GM12878 (cell line): ENCODE data around the gene HAUS7. TPM values are rescaled to one million over a fixed set of nuclear protein-coding genes. Genes with fewer than 3 reads are reported as not detected.
A peak's percentile ranks its signal among the peaks of the same experiment; 100 is the strongest.

ENCODE experiments used
- ATAC-seq: fragments of 200-7000 bp; cut with Tn5 transposase; 3 replicates; pipeline ENCODE4 v1.9.1; 2020; ENCODE audit warnings: mild to moderate bottlenecking, moderate library complexity
- BruUV-seq: library from RNA; stranded (reverse); fragments of 400-500 nt; replicated peaks from 2 replicates; lab custom pipeline; 2021; lab: Mats Ljungman, UMichigan
- CTCF ChIA-PET: fragments of 300-600 bp; sonication (Branson Sonifier 250); formaldehyde crosslinking; extraction: SDS; loops from one replicate; lab custom pipeline; 2021; ENCODE audit warnings: inconsistent platforms; lab: Yijun Ruan, JAX
- POLR2A ChIA-PET: fragments of 350-600 bp; formaldehyde crosslinking; extraction: SDS; loops from one replicate; lab custom pipeline; 2021; ENCODE audit warnings: inconsistent platforms; lab: Charles Lee
- RAD21 ChIA-PET: fragments of 300-600 bp; sonication (Branson Sonifier 250); formaldehyde crosslinking; loops from one replicate; lab custom pipeline; 2023; ENCODE audit warnings: antibody characterized with exemption; ENCODE audit not compliant: unreplicated experiment; lab: Charles Lee
- SMC1A ChIA-PET: fragments of 300-600 bp; sonication (Branson Sonifier 250); formaldehyde crosslinking; loops from one replicate; lab custom pipeline; 2023; ENCODE audit not compliant: unreplicated experiment, uncharacterized antibody; lab: Charles Lee
- DNase-seq: peaks from one replicate; pipeline ENCODE4 v3.0.0-alpha.2; 2011; ENCODE audit warnings: low read depth, low spot score
- FAIRE-seq: peaks from 3 replicates; lab custom pipeline; 2011; peaks lifted over from hg19 to GRCh38; lab: Jason Lieb, UNC
- H2AFZ ChIP-seq: 2 replicates; pipeline ENCODE4 v1.6.0; 2011; ENCODE audit warnings: low read depth, low read length, control low read depth; ENCODE audit not compliant: control insufficient read depth
- H3K27ac ChIP-seq: 2 replicates; pipeline ENCODE4 v1.5.1; 2011; ENCODE audit warnings: control low read depth; ENCODE audit not compliant: control insufficient read depth, insufficient read depth
- H3K27me3 ChIP-seq, 2 experiments: replicated peaks in 1 of 2; 2 replicates each; pipeline versions ENCODE4 v1.6.0 to v1.6.1; 2011; ENCODE audit warnings: low read length in 1 of 2; ENCODE audit not compliant: control insufficient read depth in 2 of 2, insufficient read depth in 2 of 2
- H3K36me3 ChIP-seq, 2 experiments: 2 replicates each; pipeline ENCODE4 v1.5.1; 2011; ENCODE audit warnings: low read length in 1 of 2; ENCODE audit not compliant: control insufficient read depth in 2 of 2, insufficient read depth in 2 of 2
- H3K4me1 ChIP-seq: 2 replicates; pipeline ENCODE4 v1.6.1; 2011; ENCODE audit warnings: mild to moderate bottlenecking, low read length, moderate library complexity, mixed read lengths; ENCODE audit not compliant: control insufficient read depth, insufficient read depth
- H3K4me2 ChIP-seq: 2 replicates; pipeline ENCODE4 v1.6.0; 2011; ENCODE audit warnings: control low read depth; ENCODE audit not compliant: control insufficient read depth, insufficient read depth
- H3K4me3 ChIP-seq: fragments of 200-600 bp; sonication (generic); 2 replicates; pipeline ENCODE4 v1.5.1; 2016
- H3K79me2 ChIP-seq: 2 replicates; pipeline ENCODE4 v1.6.0; 2011; ENCODE audit warnings: low read length; ENCODE audit not compliant: control insufficient read depth, insufficient read depth
- H3K9ac ChIP-seq: 2 replicates; pipeline ENCODE4 v1.8.0; 2011; ENCODE audit warnings: low read length, control low read depth, mixed read lengths; ENCODE audit not compliant: control insufficient read depth, insufficient read depth
- H3K9me3 ChIP-seq: replicated peaks from 3 replicates; pipeline ENCODE4 v1.5.1; 2011; ENCODE audit warnings: mild to moderate bottlenecking, low read length; ENCODE audit not compliant: control insufficient read depth, insufficient read depth
- H4K20me1 ChIP-seq: 2 replicates; pipeline ENCODE4 v1.6.0; 2011; ENCODE audit not compliant: control insufficient read depth, insufficient read depth
- CBX3 ChIP-seq: fragments of 200-600 bp; sonication (generic); IDR thresholded peaks from 2 replicates; pipeline ENCODE4 v1.6.1; 2016; ENCODE audit warnings: low read depth, borderline replicate concordance
- FOXK2 ChIP-seq: fragments of 450-650 bp; IDR thresholded peaks from 2 replicates; pipeline ENCODE4 v1.6.1; 2017; ENCODE audit warnings: mild to moderate bottlenecking, moderate library complexity
- KAT2A ChIP-seq: conservative IDR thresholded peaks from 2 replicates; pipeline ENCODE4 v1.6.1; 2011; ENCODE audit warnings: low read depth, low read length; ENCODE audit not compliant: control insufficient read depth
- MTA2 ChIP-seq: fragments of 450-650 bp; IDR thresholded peaks from 2 replicates; pipeline ENCODE4 v1.6.1; 2016; ENCODE audit warnings: low read depth, mild to moderate bottlenecking, moderate library complexity
- RUNX3 ChIP-seq: IDR thresholded peaks from 2 replicates; pipeline ENCODE4 v1.6.1; 2012; ENCODE audit warnings: low read length, inconsistent platforms
- ZBED1 ChIP-seq: IDR thresholded peaks from 2 replicates; pipeline ENCODE4 v1.6.1; 2016; ENCODE audit warnings: borderline replicate concordance
- ZNF217 ChIP-seq: fragments of 450-650 bp; IDR thresholded peaks from 2 replicates; pipeline ENCODE4 v1.6.1; 2017; ENCODE audit warnings: antibody characterized with exemption, mild to moderate bottlenecking
- WGBS: methylation state at CpG from one replicate; pipeline ENCODE4 v1.1.6; 2016; ENCODE audit warnings: low lambda C conversion rate; ENCODE audit not compliant: insufficient replicate concordance, insufficient coverage; ENCODE audit errors: missing lambda C conversion rate; 5-methylcytosine and 5-hydroxymethylcytosine counted together
- in situ Hi-C: fragments of 300-500 bp; cut with MboI; formaldehyde crosslinking; loops from 9 replicates; pipeline ENCODE4 v1.14.3; 2018; ENCODE audit warnings: mixed read lengths
- intact Hi-C: fragments of 100-400 bp; cut with micrococcal nuclease; formaldehyde crosslinking; loops from one replicate; pipeline ENCODE4 v1.14.2; 2022; ENCODE audit not compliant: unreplicated experiment
- polyA plus RNA-seq, 11 experiments: library from polyadenylated mRNA; depleted of rRNA in 4 of 11; unstranded in 6 of 11; stranded (reverse) in 5 of 11; fragments of >200 nt; fragmentation: Nextera tagmentation in 4 of 11; fragmentation: Illumina TruSeq in 1 of 11; extraction: Ambion mirVana in 4 of 11; extraction: Trizol in 1 of 11; gene quantifications; 1 replicate in 1 of 11; 2 replicates in 10 of 11; pipeline versions ENCODE4 v1.2.1 to v1.2.3, GENCODE V29; 2011 to 2016; ENCODE audit warnings: inconsistent platforms in 2 of 11, missing spikeins in 2 of 11, low read depth in 1 of 11
- total RNA-seq, 4 experiments: library from RNA; depleted of rRNA in 3 of 4; stranded (reverse); fragments of >200 nt in 3 of 4; fragmentation: Illumina TruSeq in 1 of 4; extraction: Trizol in 1 of 4; gene quantifications; 2 replicates each; pipeline versions ENCODE4 v1.2.1 to v1.2.3, GENCODE V29; 2013 to 2021
- TF ChIP-seq, protein P1 (sequence below): IDR thresholded peaks from 2 replicates; pipeline ENCODE4 v1.6.1; 2011; ENCODE audit warnings: borderline replicate concordance, low read depth, mild to moderate bottlenecking, moderate library complexity, low read length; ENCODE audit not compliant: insufficient read depth, poor library complexity, severe bottlenecking

HAUS7 gene
- total and polyA plus RNA-seq, 10 of the 15 experiments (the other 5 are each of a cell fraction or from before 2014, with no cell fraction given), result 6.7 to 63.3 (median 24.1) TPM

DNA sequence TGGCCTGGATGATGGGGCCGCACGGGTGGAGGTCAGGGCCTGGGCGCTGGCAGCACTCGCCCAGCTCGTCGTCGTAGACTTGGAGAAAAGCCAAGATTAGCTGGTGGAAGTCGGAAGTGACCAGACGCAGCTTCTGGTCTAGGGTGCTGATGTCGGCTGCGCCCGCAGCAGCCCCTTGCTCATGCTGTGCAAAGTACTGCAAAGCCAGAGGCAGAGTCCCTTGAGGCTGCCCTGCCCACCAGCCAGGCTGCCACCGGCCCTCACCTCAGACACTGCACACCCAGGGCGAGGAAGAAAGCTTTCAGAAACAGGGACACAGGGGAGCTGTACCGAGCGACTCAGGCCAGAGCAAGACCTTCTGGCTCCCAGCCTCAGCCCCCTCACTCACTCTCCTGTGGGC, 14.8 kb downstream of the HAUS7 start:
- H3K27me3 ChIP-seq, result no peaks in the 10 kb centered on the region
- intact Hi-C loops (no loop called here), in situ Hi-C loops (no loop called here)
- no peak overlapping the region for H3K4me2 ChIP-seq
- ChIA-PET CTCF (no interaction called here), SMC1A (no interaction called here), RAD21 (no interaction called here), POLR2A (no interaction called here)
- no peak overlapping the region for H3K4me3 ChIP-seq
- 81% methylated on average over 16 of the region's 16 CpGs for WGBS
- no peaks in the 10 kb centered on the region for H3K79me2 ChIP-seq
- H4K20me1 ChIP-seq, result no peaks in the 10 kb centered on the region
- H3K9ac ChIP-seq, result no peak overlapping the region
- no peak overlapping the region for H3K27ac ChIP-seq
- TF ChIP-seq, protein P1, sequence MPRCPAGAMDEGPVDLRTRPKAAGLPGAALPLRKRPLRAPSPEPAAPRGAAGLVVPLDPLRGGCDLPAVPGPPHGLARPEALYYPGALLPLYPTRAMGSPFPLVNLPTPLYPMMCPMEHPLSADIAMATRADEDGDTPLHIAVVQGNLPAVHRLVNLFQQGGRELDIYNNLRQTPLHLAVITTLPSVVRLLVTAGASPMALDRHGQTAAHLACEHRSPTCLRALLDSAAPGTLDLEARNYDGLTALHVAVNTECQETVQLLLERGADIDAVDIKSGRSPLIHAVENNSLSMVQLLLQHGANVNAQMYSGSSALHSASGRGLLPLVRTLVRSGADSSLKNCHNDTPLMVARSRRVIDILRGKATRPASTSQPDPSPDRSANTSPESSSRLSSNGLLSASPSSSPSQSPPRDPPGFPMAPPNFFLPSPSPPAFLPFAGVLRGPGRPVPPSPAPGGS, result peak; percentile 24
- TF ChIP-seq FOXK2, result no peak
- DNase-seq (no peak), FAIRE-seq (no peak), ATAC-seq (no peak)
- no peaks in the 10 kb centered on the region for H3K9me3 ChIP-seq
- BruUV-seq, result no TSS peak
- no peak overlapping the region for H2AFZ ChIP-seq
- H3K36me3 ChIP-seq, result peaks cover 0 to 2% of the 10 kb centered on the region in 2 experiments; a peak in 2 of 4 replicates
- no peaks in the 10 kb centered on the region for H3K4me1 ChIP-seq

DNA sequence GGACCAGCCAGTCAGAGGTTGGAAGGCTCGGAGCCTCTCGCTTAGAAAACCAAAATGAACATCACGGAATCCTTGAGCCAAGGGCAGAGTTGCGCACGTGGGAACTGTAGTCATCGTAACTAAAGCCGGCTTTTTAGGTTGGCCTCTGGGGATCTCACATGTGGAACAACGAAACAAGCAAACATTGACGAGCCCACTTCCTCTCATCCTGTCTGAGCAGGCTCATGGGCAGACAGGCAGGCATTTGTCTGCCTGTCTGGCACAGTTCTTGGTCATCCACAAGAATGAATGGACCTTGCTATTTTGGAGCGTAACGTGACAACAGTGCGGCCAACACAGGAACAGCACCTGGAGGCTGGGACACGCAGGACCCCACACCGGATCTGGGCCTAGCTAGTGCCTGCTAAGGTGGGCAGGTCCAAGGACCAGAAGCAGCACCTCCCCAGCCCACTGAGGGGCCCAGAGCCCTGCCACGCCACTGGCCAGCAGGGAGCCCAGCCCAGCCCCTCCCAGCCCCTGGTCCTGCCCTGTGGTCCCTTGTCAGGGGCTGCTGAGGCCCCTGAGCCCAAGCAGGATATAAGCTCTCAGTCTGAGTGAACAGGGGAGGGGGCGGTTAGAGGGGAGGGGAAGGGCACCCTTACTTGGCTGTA, 15.3 kb downstream of the HAUS7 start:
- no peaks in the 10 kb centered on the region for H3K79me2 ChIP-seq
- peaks cover 0 to 2% of the 10 kb centered on the region in 2 experiments; a peak in 2 of 4 replicates for H3K36me3 ChIP-seq
- 84% methylated on average over 15 of the region's 16 CpGs for WGBS
- no peak overlapping the region for H2AFZ ChIP-seq
- DNase-seq, result no peak
- ATAC-seq, result no peak
- no peak overlapping the region for H3K4me2 ChIP-seq
- H3K27me3 ChIP-seq, result no peaks in the 10 kb centered on the region
- ChIA-PET POLR2A (no interaction called here), SMC1A (no interaction called here), CTCF (no interaction called here)
- no peak for FAIRE-seq
- H3K27ac ChIP-seq, result no peak overlapping the region
- H4K20me1 ChIP-seq, result no peaks in the 10 kb centered on the region
- H3K4me1 ChIP-seq, result no peaks in the 10 kb centered on the region
- H3K4me3 ChIP-seq, result no peak overlapping the region
- no TSS peak for BruUV-seq
- in situ Hi-C loops (no loop called here), intact Hi-C loops (no loop called here)
- H3K9me3 ChIP-seq, result no peaks in the 10 kb centered on the region
- H3K9ac ChIP-seq, result no peak overlapping the region
- TF ChIP-seq ZBED1 (no peak), RUNX3 (no peak), CBX3 (no peak), MTA2 (no peak), ZNF217 (no peak), KAT2A (no peak)
- TF ChIP-seq, all 136 proteins: peak for 0
- RAD21 ChIA-PET, result no interaction called here
